Measurements from ENCODE around the gene PSAPL1.

Gene PSAPL1

GRCh38 chr4:7430368-7430964 lies 4.3 kb downstream of the PSAPL1 start:
- DNase-seq = no peak

GRCh38 chr4:7429601-7430078 lies 5.1 kb downstream of the PSAPL1 start:
- DNase-seq = no peak

- DNase-seq = no peak
Measured at GRCh38 chr4:7429069-7429416, 5.7 kb downstream of the PSAPL1 start.

GRCh38 chr4:7428261-7429068 lies 6.3 kb downstream of the PSAPL1 start:
- no peak for DNase-seq

GRCh38 chr4:7427831-7428260 lies 6.9 kb downstream of the PSAPL1 start:
- DNase-seq = no peak

GRCh38 chr4:7427361-7427760 lies 7.4 kb downstream of the PSAPL1 start:
- no peak for DNase-seq

GRCh38 chr4:7426525-7427171 lies 8.1 kb downstream of the PSAPL1 start:
- DNase-seq = no peak

GRCh38 chr4:7425591-7426468 lies 8.9 kb downstream of the PSAPL1 start:
- no peak for DNase-seq

GRCh38 chr4:7425124-7425523 lies 9.6 kb downstream of the PSAPL1 start:
- DNase-seq = no peak

GRCh38 chr4:7424553-7425111 lies 10.1 kb downstream of the PSAPL1 start:
- no peak for DNase-seq

- no peak for DNase-seq
Measured at GRCh38 chr4:7423801-7424552, 10.8 kb downstream of the PSAPL1 start.

GRCh38 chr4:7423391-7423790 lies 11.3 kb downstream of the PSAPL1 start:
- no peak for DNase-seq

- DNase-seq = no peak
Measured at GRCh38 chr4:7422898-7423180, 11.9 kb downstream of the PSAPL1 start.

GRCh38 chr4:7422151-7422897 lies 12.4 kb downstream of the PSAPL1 start:
- no peak for DNase-seq

- no peak for DNase-seq
Measured at GRCh38 chr4:7421356-7422150, 13.2 kb downstream of the PSAPL1 start.

GRCh38 chr4:7420661-7421040 lies 14.1 kb downstream of the PSAPL1 start:
- no peak for DNase-seq

- no peak for DNase-seq
Measured at GRCh38 chr4:7419961-7420660, 14.6 kb downstream of the PSAPL1 start.

GRCh38 chr4:7418131-7418943 lies 16.4 kb downstream of the PSAPL1 start:
- no peak for DNase-seq

- DNase-seq = no peak
Measured at GRCh38 chr4:7417639-7418038, 17.1 kb downstream of the PSAPL1 start.

All from NCI-H748 treated with DMSO at 0.1 percent for 48 hours (cell line).